GM18519 (cell line): ENCODE results near the gene BEGAIN.

Experiments
- ATAC-seq: cut with Tn5 transposase; IDR thresholded peaks from one replicate; pipeline ENCODE4 v1.9.1; 2021; ENCODE audit warnings: mild to moderate bottlenecking, moderate library complexity; ENCODE audit not compliant: unreplicated experiment, low FRiP score

The BEGAIN gene, protein sequence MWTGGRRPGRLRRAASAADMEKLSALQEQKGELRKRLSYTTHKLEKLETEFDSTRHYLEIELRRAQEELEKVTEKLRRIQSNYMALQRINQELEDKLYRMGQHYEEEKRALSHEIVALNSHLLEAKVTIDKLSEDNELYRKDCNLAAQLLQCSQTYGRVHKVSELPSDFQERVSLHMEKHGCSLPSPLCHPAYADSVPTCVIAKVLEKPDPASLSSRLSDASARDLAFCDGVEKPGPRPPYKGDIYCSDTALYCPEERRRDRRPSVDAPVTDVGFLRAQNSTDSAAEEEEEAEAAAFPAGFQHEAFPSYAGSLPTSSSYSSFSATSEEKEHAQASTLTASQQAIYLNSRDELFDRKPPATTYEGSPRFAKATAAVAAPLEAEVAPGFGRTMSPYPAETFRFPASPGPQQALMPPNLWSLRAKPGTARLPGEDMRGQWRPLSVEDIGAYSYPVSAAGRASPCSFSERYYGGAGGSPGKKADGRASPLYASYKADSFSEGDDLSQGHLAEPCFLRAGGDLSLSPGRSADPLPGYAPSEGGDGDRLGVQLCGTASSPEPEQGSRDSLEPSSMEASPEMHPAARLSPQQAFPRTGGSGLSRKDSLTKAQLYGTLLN

DNA sequence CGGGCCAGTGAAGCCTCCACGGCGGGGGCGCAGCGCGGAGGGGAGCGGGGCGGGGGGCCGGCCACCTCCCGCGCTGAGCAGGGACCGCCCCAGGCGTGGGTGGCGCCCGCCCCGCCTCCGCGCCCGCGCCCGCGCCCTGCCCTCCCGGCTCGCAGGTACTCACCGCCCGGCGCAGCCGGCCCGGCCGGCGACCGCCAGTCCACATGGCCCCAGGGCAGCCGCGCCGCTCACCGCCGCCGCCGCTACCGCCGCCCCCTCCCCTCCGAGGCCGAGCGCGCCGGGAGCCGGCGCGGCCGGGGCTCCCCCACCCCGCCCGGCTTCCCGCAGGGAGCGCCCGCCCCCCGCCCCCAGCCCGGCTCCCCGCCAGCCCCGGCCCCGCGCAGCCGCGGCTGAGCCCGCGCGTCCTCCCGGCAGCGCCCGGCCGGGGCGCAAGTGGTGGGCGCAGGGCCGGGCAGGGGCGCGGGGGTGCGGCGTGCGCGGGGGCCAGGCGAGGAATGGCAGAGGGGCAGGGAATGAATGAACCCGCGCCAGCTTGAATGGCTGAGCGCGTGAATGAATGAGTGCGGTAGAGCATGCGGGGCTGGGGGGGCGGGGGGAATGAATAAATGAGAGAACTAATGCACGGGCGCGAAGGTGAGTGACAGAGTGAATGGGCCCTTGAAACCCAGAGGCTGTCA, at the start of gene BEGAIN:
TSS of gene BEGAIN (minus strand) at position 332 of the 677 bp plus-strand sequence. CDS start at position 205, 127 bp downstream.
- no peak for ATAC-seq

DNA sequence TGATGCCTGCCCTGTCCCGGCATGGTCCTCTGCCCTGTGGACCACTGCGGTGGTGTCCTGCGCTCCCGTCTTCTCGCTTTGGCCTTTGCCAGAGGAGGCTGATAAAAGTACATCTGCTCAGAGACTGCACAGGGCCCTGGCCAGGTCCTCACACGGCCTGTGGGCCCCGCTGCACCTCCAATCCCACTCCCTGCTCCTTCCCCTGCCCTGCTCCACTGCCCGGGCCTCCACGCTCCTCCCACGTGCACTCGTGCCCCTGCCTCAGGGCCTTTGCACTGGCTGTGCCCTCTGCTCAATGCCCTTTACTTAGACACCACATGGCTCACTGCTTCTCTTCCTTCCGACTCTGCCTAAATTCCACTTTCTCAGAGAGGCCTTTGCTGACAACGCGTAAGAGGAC, 49.3 kb upstream of the BEGAIN start:
- ATAC-seq = no peak

DNA sequence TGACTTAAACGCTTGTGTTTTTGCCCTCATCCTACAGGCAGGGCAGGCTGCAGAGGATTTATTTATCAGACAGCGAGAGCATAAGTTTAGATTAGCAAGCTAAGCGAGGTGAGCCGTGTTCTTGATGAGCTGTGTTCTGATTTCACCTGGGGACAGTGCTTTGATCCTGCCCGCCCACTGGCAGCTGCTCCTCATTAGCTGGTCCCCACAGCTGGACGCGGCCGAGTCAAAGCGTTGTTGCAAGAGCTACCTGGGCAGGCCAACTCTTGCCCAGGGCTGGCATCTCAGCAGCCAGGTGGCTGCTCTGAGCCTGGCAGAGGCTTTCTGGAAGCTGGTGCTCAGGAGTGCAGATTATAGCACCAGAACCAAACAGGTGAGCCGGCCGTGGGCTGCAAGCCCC, 46.8 kb upstream of the BEGAIN start:
- ATAC-seq = no peak

DNA sequence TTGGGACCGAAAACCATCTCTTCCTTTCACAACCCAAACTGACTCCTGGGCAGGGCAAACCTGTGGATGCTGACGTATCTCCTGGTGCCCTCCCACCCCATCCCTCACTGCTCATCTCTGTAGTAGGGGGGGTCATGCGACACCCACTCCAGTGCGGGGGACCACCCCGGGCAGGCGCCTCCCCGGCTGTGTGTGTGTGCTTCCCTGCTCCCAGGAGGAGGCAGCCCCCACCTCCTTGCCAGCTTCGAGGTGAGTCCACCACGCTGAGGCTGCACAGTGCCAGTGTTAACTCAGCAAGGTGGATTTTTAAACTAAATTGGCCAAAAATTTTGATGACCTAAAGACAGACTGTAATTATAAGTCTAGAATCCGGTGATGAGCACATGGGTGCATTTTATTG, 46.2 kb upstream of the BEGAIN start:
- no peak for ATAC-seq

DNA sequence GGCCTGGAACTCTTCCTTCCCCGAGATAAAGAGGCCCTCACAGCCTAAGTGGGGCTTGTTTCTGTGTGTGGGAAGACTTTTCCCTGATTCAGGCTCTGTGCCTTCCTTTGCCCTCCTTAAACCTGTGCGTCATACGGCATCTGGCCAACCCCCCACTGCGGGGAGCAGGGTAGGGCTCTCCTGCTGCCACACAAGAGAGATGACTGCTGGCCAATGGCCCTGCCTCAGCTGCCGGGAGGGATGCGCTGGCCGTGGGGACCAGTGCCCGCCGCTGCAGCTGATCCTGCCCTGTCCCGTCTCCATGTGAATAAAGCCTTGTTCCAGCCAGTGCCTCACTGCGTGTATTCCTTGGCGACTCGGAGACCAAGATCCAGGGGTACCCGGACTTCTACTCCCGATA, 42.5 kb upstream of the BEGAIN start:
- ATAC-seq = no peak

DNA sequence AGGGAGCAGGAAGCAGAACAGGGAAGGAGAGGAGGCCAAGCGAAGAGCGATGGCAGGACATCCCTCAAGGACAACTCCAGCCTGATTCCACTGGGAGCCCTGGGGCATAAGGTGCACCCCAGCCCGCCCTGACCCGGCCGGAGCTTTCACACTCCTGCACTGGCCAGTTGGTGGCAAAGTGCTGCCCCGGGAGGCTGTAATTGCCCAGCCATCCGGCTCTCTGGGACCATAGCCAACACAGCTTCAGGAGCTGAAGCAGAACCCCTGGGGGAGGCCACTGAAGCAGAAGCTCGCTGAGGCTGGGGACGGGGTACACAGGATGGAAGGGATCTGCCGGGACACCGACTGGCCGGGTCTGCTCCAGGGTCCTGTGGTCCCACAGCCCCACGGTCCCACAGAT, 41.9 kb upstream of the BEGAIN start:
- no peak for ATAC-seq

DNA sequence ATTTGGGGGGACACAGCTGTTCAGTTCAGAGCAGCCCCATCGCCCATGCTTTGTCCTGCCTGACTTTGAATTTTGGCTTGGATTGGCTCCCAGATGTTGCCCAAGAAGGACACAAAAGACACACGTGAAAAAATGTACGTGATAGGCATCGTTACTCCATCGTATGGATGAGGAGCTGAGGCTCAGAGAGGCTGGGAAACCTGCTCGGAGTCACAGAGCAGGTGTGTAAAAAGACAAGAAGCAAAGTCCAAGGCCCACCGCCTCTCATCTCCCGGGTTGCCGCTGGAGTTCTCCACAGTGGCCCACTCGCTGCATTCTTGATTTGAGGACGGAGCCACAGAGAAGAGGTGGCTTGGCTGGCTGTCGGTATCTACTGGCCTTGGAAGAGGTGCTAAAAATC, 41.0 kb upstream of the BEGAIN start:
- ATAC-seq = no peak

DNA sequence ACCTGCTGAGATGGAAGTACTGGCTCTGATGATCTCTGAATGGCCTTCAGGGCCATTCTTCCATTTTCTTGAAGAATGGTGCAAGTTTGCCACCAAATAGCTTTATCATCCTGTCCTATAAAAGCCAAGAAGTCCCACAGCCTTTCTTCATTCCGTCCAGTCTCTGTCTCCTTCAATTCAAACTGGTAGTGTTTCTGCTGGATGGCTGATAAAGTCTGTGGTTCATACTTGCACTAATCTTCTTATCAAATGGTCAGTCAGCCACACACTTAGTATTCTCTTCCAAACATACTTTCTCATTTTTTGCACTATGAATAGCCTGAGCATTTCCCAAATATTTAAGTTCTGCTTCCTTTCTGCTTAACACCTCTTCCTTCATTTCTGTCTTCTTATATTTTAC, 39.4 kb upstream of the BEGAIN start:
- ATAC-seq = no peak

DNA sequence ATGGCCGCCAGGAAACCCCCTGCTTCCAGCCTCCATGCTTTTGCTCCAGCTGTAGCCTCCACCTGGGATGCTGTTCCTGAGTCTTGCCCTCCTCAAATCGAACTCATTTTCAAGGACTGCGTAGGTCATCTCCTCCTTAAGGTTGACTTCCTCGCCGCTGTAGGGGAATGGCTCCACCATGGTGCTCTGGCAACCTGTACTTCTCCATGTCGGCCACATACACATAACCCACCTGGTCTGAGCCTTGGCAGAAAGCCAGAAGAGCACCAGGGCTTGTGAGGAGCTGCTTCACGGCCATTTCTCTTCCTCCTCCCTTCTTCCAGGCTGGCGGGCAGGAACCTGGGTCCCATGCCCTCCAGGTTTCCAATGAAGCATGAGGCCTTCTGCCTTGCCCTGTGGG, 36.7 kb upstream of the BEGAIN start:
- ATAC-seq = no peak

DNA sequence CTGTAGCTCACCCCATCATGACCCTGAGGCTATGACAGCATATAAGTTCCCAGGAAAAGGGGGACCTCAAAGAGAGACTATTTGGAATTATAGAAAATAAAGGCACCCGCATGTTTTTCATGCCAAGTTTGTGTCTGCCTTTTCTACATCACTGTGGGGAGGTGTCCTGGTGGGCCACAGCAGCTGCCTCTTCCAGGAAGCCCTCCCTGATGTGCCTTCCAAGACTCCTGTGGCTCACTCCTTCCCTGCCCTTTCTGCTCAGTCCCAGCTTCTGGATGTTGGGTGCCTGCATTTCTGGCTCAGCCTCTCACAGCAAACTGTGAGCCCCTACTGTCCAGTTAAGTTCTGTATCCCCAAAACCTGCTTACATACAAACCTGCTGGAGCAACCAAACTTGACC, 36.3 kb upstream of the BEGAIN start:
- ATAC-seq = no peak

DNA sequence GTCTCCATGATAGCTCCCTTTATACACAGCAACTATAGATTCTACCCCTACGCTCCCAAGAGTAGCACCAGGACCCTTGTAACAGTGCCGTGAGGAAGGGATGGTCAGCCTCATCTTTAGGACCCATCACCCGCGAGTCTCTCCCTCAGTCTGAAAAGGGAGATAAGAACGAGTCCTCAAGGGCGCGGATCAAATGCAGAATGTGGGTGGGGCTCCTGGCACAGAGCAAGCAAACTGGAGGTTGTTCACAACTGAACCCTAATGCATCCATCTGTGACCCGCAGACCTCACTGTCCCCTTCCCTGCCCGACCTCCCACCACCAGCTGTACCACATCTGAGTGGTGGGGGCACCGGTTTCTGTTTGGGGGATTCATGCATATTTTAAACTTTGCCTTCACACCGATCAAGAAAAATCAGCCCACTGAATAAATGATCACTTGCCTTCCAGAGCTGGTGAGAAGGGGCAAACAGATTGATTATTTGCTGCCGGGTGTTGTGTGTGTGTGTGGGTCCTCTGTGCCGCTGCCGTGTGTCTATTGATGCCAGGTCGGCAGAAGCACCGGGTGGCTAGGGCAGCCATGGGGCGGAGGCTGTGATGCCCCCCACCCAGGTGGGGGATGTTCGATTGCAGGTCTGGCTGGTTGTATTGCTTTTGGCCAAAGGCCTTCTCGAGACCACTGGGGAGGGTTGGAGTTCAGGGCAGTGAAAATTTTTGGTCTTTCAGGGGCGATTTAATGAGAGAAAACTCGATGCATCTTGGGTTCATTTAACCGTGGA, 35.7 kb upstream of the BEGAIN start:
- ATAC-seq = no peak

DNA sequence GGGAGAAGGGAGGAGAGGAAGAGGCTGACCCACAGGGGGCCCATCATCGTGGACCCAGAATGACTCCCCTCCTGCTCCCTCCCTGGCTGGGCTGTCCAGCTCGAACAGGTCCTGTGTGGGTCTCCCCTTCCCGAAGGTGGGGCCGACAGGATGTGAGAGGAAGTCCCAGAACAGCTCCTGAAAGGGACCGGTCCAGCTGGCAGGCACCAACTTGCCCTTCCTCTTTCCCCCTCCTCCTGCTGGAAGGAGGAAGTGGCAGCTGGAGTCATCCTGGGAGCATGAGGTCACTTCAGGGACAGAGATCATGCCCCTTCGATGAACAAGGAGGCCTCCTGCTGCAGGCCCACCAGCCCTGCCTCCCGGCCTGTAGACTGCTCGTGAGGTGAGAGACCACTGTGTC, 35.0 kb upstream of the BEGAIN start:
- ATAC-seq = no peak

DNA sequence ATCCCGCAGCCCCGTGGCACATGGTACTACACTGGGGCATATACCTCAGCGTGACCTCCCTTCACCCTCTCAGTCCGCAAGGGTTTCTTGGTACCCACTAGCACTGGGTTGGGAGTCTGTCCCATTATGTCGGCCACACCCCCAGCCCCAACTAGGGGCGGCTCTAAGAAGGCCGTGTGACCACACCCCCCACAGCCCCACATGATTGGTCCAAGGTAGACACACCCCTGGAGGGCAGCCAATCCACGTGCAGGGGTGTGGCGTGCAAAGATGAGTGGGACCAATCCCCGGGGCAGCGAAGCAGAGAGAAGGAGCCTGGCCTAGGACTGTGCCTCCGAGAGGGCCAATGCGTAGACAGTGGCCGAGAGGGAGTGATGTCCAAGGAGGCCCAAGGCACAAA, 34.6 kb upstream of the BEGAIN start:
- no peak for ATAC-seq

DNA sequence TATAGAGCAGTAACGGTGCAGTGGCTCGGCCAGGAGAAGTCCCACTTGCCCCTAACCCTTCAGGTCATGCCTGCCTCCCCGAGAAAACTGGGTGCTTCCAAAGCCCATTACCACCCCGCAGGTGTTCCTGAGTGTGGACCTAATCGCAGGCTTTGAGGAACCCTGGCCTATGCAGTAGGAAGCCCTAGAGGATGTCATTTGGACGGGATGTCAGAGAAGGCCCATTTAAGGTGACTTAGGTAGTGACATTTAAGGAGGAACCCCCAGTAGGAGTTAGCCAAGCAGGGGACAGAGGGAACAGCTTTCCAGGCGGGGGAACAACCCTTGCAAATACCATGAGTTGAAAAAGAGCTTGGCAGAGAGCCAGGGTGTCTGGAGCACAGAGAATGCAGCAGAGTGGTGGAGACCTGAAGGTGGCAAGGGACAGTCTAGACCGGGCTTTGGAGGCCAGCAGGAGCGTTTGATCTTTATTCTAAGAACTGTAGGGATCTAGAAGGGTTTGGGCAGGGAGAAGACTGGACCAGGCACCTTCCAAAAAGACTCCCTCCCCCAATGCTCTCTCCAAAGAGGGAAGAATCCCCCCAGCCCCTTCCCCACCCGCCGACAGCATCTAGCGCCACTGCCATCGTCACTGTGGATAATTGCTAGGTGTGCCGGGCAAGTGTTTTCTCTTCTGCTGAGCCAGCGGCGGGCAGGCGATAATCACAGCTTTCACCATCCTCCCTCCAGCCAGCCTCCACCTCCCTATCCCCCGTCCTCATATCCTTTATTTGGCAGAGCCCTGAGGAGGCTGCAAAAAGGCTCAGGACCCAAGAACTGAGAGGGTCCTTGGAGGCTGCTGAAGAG, 33.3 kb upstream of the BEGAIN start:
- no peak for ATAC-seq

DNA sequence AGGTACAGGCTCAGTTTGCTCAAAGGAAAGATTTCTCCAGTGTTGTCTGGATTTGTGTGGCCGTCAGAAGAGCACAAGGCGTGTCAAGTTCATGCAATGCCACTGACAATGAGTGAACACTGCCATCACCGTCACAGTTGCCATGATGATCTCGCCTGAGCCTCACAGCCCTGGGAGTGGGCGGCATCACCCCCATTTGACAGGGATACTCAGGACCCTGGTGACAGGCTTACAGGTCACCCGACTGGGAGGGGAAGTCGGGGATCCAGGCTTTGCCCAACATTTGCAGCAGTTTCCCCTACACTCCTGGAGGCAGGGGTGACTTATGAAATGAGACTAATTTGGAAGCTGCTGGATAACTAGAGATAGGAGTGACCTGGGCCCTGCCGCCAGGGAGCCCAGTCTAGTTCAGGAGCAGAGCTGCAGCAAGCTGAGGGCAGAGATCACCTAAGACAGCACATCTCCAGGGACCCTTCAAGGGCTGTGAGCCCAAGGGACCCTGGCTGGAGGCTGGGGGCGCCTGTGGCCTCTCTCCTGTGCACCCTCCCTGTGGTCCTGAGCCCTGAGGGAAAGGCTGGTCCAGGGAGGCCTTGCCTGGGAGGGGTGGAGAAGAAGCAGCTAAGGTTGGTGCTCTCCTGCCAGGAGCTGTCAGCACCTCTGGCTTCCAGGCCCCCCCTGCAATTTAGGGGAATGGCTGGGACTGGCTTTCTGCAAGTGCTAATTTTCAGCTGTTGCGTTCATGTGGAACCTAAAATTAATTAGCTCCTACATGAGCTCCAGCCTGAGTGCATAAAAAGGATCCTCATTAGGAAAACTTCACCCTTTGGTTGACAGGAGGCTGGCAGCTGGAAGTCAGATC, 32.4 kb upstream of the BEGAIN start:
- no peak for ATAC-seq

DNA sequence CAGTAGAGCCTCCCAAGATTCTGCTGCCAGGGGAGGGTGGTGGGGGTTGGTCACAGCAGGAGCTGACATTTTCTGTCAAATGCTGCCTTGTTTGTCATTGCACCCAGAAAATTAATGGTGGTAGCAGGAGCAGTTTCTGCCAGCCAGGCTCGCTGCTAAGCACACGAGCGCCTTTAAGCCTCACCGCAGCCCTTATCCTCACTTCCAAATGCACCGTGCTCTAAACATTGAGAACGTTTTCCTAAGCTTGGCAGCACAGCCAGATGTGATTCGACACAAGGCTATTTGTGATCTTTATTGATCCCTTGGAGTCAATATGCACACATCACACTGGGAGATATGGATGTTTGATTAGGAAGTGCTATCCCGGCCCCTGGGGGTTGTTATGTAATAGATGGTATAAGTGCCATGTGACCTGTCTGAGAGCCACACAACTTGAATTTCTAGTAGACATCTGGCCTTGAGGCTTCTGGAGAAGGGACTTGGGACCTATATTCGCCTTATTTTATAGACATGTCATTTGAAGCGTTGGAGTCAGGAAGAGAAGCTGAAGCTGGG, 31.6 kb upstream of the BEGAIN start:
- no peak for ATAC-seq

DNA sequence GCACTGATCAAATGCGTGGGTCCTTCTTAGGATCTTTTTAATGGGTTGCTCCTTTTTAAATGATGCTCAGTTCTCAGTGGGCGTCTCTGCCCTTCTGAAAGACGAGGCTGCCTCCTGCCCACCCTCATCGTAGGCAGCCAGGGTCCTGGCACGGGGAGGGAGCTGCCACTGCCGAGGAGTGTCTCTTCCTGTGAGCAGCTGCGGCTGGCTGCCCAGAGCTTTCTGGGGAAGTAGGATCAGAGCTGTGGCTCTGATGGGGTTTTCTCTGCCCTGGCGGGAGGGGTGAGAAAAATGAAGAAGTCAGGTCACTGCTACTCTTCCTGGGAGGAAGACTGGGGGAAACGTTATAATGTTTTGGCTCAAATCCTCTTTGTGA, 31.1 kb upstream of the BEGAIN start:
- no peak for ATAC-seq

DNA sequence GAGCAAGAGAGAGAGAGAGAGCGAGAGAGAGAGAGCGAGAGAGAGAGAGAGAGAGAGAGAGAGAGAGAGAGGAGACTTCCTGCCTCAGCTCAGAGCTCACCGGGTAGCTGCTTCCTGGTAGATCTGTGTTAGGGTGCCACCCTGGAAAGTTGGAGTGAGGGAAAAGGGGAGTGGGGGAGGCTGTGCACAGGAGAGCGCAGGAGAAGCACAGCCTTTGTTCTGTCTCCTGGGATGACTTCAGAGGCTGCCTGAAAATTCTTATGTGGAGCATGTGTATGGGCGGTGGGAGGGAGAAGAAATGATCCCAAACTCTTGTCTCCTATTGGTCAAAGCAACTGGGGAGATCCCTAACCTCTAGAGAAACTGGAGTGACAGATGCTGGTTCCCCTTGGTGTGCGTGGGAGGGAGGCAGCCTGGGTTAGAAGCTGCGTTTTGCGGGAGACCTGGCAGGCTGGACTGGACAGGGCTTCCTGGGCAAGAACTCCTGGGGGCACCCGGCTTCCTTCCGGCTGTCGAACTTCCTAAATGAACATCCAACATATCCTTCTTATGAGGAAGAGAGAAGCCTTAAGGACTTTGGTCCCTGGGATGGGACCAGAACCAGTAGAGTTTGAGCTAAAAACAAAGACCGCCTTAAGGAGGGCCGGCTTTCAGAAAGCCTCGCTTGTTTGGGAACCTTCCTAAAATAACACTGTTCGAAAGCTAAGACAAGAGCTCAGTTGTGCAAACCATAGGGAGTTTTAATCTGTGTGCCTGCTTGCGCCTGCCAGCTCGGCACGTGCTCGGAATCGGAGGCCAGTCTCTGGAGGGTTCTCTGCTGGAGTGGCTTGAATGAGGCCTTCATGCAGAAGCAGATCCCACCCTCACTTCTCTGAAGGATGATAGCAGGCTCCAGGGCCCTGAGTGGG, 30.4 kb upstream of the BEGAIN start:
- no peak for ATAC-seq
